GM18520 (cell line): Measurements from ENCODE around the gene PEX26.
"Not testable (repeated sequence)": the region's sequence is repeated elsewhere in the genome, so short reads cannot be mapped to it uniquely, and the experiment has no call there.

Experiments used
- ATAC-seq: cut with Tn5 transposase; IDR thresholded peaks from one replicate; pipeline ENCODE4 v1.9.1; 2021; ENCODE audit not compliant: unreplicated experiment

PEX26 gene

DNA sequence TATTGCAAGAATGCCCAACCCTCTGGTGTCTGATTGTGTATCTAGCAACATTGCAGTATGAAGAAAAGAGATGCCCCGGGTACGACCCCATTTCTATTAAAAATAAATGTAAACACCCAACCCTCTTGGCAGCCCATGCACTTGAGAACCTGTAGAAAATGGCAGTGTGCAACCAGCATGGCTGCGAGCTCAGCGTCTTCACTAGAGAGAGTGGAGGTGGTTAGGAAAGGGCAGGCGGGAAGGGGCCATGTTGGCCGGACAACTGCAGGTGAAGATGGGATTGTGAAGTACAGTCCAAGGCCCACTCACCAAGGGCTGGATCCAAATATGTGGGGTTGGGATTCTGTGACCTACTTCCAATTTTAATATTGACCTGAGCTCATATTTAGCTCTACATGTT lies 15.9 kb downstream of the PEX26 start:
- ATAC-seq = no peak

DNA sequence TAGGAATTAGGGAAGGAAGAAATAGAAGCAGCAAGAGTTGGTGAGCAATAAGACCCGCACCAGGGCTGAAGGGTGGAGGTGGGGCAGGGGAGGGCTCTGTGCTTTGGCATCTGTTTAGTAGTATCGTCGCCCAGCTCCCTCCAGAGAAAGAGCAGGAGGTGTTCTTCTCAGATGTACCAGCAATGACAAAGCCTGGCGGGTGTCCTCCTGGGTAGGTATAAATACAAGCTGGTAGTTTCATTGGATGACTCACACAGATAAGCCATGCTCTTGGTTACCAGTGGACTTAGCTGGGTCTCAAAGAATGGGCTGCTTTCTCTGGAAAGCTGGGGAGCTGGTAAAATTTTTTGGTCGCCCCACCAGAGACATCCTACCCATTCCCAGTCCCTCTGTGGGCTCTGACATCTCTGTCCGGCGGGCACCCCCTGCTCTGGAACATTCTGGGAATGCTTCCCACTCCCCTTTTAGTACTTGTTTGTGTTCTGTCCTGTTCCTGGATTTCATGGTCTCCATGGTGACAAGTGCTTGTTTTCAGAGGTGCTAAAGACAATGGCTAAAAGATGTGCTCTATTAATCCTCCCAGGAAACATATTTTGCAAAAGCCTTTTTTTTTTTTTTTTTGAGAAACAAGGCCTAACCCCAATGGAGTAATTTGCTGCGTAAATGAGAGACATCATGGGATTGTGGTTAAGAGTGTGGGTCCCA lies 17.5 kb downstream of the PEX26 start:
- ATAC-seq = no peak

DNA sequence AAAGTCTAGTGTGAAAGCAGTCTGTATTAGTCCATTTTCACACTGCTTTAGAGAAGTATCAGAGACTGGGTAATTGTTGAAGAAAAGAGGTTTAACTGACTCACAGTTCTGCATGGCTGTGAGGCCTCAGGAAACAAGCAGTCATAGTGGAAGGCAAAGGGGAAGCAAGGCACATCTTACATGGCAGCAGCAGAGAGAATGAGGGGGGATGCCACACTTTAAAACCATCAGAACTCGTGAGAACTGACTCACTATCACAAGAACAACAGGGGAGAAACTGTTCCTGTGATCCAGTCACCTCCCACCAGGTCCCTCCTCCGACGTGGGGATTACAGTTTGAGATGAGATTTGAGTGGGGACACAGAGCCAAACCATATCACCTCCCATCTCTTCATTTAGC lies 19.0 kb downstream of the PEX26 start:
- ATAC-seq = no peak

DNA sequence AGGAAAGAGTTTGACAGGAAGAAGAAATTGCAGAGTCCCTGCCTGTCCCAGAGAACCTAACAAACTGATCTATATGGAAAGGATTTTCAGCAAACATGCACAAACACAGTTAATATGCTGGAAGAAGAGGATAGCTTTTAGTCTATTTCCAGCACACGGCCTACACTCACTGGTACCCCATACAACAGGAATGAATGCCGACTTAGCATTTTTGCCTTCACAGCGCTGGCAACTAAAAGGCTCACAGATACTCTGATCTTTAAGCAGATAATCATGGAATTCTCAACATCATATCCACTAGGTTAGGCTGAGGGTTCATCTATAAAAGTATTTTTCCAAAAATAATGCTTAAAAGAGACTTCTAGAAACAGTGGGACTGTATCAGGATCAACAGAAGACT lies 23.0 kb downstream of the PEX26 start:
- ATAC-seq = no peak

DNA sequence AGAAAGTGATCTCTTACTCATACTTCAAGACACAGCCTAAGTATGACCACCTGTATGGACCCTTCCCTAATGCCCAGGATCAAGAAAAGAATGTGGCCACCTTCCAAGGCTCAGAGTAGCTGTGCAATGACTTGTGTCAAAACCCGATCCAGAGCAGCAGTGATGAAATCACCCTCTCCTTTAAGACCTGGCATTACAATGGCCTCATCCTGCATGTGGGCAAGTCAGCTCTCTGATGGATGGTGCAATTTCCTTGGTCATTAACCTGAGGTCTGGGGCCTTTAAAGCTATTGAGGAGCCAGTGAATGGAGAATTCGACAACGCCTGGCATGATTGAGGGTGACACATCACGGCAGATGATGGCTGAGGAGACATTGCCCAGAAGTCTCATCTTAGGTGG lies 23.7 kb downstream of the PEX26 start:
- ATAC-seq = no peak

DNA sequence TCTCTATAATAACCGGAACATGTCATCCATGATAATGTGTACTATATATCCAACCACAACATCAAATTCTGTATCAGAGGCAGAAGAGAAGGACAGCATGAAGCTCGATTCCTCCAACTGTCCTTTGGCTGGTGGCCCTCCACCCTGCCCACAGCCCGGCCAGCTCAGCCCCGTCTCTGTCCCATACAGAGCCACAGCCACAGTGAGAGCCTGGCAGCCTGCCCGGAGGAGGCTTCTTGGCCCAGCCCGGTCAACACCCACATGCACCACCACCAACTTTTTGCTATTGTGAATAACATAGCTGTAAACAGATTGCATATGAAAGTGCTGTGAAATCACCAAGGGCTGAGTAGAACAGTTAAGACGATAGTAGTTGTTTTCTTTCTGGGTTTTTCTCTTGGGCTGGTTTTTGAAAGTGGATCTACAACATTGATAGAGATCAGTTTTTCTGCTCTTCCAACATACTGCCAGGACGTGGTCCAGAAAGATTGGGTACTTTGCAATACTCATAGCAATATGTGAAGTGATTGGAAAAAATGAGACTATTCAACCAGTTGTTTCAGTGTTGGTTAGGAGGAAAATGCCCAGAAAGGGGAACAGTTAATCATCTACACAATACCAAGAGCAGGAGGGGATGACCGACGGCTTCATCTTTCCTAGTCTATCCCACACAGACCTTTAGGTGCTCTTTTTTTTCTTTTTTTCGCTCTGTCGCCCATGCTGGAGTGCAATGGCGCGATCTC lies 25.9 kb downstream of the PEX26 start:
- ATAC-seq = no peak

DNA sequence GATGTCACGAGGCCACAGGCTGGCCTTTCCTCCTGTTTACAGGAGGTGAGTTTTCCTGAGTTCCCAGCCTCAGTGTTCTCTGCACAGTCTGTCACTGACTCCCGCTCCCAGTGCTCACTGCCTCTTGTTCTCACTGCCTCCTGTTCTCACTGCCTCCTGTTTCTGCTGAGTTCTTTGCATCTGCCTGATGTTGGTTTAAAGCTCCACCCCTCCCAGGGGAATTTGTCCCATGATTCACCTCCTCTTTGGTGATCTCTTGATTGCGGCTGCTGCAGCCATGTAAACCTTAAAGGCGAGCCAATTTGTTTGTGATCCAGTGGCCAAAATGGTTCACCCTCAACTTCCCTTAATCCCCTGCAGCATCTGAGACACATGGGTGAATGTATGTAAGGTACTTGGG lies 26.8 kb downstream of the PEX26 start:
- ATAC-seq = no peak

DNA sequence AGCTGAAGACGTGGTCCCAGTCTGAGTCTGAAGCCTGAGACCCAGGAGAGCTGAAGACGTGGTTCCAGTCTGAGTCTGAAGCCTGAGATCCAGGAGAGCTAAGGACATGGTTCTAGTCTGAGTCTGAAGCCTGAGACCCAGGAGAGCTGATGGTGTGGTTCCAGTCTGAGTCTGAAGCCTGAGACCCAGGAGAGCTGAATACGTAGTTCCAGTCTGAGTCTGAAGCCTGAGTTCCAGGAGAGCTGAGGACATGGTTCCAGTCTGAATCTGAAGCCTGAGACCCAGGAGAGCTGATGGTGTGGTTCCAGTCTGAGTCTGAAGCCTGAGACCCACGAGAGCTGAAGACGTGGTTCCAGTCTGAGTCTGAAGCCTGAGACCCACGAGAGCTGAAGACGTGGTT lies 28.2 kb downstream of the PEX26 start:
- ATAC-seq = not testable (repeated sequence)

DNA sequence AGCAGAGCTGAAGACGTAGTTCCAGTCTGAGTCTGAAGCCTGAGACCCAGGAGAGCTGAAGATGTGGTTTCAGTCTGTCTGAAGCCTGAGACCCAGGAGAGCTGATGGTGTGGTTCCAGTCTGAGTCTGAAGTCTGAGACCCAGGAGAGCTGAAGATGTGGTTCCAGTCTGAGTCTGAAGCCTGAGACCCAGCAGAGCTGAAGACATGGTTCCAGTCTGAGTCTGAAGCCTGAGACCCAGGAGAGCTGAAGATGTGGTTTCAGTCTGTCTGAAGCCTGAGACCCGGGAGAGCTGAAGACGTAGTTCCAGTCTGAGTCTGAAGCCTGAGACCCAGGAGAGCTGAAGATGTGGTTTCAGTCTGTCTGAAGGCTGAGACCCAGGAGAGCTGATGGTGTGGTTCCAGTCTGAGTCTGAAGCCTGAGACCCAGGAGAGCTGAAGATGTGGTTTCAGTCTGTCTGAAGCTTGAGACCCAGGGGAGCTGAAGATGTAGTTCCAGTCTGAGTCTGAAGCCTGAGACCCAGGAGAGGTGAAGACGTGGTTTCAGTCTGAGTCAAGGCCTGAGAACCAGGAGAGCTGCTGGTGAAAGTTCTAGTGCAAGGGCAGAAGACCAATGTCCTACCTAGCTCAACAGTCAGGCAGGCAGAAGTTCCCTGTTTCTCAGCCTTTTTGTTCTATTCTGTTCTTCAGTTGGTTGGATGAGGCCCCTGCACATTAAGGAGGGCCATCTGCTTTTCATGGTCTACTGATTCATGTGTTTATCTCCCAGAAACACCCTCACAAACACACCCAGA lies 29.0 kb downstream of the PEX26 start:
- not testable (repeated sequence) for ATAC-seq

DNA sequence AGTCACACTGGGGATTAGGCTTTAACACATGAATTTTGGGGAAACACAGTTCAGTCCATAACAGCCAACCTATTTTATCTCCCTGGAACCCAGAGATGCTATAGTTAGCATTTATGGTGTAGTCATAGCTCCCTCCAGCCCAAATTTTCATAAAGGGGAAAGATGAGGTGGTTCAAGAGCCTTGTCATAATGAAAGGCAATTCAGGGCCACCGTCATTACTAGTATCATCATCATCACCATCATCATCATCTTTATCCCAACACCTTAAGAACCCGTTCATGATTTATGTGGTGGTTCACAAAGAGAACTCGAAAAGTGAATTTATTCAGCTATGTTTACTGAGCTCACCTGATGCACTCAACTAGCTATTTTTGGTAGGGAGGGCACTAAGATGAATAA lies 30.4 kb downstream of the PEX26 start:
- no peak for ATAC-seq

DNA sequence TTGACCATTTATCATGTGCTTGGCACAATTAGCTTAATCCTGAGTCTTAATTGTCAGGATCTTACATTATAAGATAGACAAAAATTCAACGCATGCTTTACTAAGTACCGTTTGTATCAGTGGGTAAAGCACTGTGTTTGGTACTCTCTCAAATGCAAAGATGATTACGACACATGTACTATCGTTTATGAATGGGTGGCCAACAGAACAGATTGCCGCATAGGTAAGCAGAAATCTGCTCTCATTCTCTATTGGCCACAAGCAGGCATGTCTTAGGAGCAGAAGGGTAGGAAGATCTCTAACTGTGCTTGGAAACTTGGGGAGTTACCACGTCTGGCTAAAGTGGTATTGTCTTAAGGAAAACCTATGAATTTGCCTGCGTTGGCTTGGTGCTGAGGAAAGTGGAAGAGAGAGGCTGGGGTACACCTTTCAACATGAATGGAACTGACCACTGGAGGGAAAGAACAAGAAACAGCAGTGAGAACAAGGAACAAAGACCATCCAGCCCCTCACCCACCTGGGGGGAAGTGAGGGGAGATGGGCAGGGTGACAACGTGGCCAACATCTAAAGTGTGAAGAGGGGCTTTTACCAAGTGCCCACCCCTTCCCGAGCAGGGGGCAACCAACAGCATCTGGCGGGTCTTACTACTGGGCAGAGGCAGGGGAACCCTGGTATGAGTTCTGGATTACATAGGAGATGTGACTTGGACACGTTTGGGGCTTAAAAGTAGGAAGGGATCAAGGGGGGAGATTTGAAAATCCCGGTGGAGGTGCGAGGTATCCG lies 31.8 kb downstream of the PEX26 start:
- no peak for ATAC-seq

DNA sequence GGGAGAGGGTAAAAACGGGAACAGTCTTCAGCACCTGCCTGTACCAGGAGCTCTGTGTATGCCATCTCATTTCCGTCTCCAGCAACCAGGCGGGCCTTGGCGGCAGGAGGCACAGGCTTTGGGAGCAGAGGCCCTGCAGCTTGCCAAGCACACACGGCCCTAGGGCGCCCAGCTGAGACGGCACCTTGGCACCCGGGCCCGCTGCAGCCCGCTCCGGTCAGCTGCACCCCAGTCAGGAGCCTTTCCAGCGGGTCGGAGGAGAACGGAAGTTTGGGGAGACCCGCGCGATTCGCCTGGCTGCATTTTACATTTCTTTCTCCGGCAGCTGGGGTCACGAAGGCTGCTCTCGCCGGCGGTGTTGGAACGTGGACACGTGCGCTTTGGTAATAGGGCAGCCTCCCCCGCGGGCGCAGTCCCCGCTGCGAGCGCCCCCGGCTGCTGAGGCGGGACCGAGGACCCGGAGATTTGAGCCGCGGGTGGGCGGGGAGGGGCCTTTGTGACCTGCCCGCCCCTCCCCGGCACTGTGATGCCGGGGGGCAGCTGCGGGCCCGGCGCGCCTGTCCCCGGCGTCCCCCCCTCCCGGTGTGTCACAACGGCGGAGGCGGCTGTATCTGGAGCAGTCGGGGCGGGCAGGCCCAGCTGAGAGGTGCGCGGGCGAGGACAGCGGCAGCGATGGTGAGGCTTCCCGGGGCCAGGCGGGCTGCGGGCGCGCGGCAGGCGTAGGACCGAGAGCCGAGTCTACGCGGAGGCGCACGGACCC lies 32.6 kb downstream of the PEX26 start, which contains the start of gene TUBA8:
Gene TUBA8 (plus strand): TSS at position 616 of the 760 bp plus-strand sequence. CDS start 57 bp downstream, at position 673.
- ATAC-seq = no peak

DNA sequence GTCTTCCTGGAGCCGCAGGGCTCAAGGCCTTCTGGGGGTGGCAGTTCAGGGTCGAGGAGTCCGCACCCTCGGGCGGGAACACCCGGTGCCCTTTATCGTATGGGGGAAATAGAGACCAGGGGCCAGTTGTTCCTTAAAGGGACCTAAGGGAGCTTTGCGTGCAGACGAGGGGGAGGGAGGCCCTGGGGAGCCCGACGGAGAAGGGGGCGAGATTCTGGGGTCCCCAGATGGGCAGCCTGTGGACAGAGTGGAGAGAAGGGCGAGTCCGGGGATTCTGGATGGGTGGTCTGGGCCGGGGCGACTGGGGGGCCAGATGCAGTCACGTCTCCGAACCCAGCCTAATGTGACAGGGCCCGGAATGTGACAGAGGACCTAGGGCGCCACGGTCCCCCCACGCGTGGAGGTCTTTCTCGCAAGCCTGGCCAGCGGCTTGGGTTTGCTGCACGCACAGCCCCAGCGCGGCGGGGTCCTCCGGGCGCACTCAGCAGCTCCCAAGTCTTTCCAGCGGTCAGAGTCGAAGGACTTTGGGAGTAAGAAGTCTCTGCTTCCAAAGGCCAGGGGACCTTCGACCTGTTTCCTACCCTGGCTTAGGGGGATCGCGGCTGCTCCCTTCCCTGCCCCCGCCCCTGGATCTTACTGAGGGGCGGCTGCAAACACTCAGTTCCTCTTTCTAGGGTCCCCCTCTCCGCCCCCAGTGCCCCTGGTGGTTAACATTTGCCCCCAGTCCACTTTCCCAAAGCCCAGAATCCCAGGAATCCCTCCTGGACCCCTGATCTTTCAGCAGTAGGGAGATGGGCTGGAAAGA lies 33.4 kb downstream of the PEX26 start:
- no peak for ATAC-seq

DNA sequence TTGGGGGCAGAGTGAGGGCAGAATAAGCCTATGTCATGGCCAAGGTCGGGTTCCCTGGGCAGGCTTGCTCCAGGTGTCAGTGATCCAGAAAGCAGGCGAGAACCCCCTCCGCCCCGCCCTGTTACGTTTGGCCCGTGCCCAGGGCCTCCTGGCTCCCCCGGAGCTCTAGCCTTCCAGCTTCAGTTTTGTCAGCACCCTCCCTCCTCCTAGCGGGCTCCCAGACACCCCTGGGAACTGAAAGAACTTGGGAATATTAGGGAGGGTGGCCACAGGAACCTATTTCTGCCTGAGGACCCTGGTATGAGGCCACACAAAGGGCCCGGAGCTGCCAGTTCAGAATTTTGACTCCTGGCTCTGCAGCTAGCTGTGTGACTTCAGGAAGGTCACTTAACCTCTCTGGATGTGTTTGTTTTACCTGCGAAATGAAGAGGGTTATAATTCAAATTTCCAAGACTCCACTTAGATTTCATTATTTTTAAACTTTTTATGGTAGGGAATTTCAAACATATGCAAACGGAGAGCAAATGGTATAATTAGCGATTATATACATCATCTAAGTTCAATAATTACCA lies 34.1 kb downstream of the PEX26 start:
- ATAC-seq = no peak

DNA sequence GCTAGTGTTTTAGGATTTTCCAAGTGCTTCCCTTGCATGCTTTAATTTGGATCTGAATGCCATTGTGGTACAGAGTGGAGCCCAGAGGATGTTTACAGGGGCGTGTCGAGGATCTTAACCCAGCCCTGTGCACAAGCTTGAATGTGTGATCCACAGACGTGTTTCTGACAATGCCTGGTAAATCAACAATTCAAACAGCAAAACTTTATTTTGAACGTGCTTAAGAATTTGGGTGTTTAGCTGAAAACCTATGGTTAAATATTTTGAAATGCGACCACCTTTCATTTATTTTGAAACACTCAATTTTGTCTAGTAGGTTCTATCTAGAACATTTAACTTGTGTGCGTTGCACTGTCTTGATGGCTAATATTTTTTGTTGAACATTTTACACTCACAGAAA lies 34.6 kb downstream of the PEX26 start:
- ATAC-seq = no peak

DNA sequence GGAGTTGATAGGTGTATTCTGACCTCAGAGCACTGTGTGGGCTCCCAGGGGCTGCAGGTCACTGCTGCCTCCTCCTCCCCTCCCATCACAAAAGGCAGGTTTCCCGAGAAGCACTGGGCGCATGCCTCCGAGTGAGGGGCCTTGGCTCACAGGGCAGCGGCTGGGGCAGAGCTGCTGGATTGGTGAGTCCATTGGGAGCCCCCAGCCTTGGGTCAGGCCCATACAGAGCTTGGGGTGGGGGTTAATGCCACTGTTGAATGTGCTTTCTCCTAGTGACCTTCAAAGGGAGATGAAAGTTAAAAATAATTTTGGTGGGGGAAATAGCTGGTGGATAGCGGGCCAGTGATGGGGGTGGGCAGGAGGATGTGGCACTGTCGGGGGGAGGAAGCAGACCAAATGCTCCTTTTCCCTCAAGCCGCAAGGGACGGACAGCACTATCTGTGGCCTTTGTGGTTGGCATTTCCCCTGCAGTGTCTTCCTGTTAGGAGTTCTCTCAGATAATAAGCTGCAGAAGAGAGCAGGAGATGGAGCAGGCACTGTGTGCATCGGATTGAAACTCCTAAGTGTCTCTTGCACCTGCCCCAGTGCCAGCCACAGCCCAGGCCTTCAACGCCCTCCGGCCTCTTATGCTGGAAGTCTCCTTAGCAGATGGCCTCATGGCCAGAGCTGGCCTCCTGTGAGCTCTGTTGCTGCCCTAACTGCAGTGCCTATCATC lies 36.0 kb downstream of the PEX26 start:
- no peak for ATAC-seq

DNA sequence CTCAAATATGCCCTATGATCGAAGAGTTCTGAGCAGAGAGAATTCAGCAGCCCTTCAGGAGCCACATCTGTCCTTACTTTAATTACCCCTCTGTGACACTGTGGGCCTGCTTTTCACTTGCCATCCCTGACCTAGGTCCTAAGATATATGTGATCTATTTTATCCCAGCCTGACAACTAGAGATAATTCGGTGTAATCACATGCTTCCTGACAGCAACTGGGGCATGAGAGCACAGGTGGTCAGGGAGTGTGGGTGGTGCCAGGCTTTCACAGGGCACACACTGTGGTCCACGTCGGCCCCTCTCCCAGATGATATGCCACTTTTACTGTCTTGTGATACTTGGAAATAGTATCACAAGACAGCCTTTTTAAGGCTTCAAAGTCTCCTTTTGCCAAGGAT lies 36.7 kb downstream of the PEX26 start:
- no peak for ATAC-seq

DNA sequence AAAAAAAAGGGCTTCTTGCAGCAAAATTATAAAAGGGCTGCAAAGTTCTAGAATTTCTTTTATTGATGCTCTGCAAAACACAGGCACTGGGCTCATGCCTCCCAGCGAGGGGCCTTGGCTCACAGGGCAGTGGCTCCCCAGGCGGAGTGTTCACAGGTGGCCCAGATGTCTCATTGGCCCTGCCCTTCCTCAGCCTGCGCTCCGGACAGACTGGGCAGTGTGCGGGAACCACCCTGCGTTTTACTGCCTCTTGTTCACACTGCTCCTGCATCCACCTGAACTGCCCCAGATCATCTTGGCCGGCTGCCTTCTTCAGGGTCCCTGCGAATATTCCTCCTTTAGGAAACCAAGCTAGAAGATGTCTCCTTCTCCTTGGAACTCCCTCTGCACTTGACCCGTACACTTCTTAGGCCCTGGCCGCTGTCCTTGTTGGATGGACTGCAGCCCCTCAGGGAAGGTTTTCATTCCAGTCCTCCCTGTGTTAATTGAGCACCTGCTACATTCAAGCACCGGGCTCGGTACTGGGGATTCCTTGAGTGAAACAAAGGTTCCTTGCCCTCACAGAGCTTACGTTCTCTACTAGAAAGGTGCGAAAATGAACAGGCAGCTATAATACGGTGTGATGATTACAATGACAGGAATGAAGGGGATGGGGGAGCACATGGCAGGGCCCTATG lies 37.3 kb downstream of the PEX26 start:
- no peak for ATAC-seq
